AG20443 (cell line): ENCODE measurements around the gene GIPC3.
"Not testable (repeated sequence)": the region's sequence is repeated elsewhere in the genome, so short reads cannot be mapped to it uniquely, and the experiment has no call there.

ENCODE experiments used
- DNase-seq: peaks from one replicate; pipeline ENCODE4 v3.0.0; 2012; ENCODE audit warnings: low spot score, mixed read lengths

The GIPC3 gene

GRCh38 chr19:3576696-3577443 lies 8.4 kb upstream of the GIPC3 start:
- DNase-seq, result peak; percentile 75

- no peak for DNase-seq
Measured at GRCh38 chr19:3577723-3578344, 7.4 kb upstream of the GIPC3 start.

- DNase-seq, result no peak
Measured at GRCh38 chr19:3578390-3578789, 6.9 kb upstream of the GIPC3 start.

- DNase-seq, result peak; percentile 81
Measured at GRCh38 chr19:3580156-3580934, 4.9 kb upstream of the GIPC3 start.

GRCh38 chr19:3581792-3582191 lies 3.5 kb upstream of the GIPC3 start:
- not testable (repeated sequence) for DNase-seq

- DNase-seq, result not testable (repeated sequence)
Measured at GRCh38 chr19:3584036-3584802, 1.1 kb upstream of the GIPC3 start.

- DNase-seq, result no peak
Measured at GRCh38 chr19:3586127-3586626, 899 bp downstream of the GIPC3 start.

- no peak for DNase-seq
Measured at GRCh38 chr19:3586707-3587346, 1.5 kb downstream of the GIPC3 start.

- no peak for DNase-seq
Measured at GRCh38 chr19:3589439-3589838, 4.2 kb downstream of the GIPC3 start.

GRCh38 chr19:3589949-3590348 lies 4.7 kb downstream of the GIPC3 start:
- DNase-seq, result no peak

- DNase-seq, result no peak
Measured at GRCh38 chr19:3590991-3591659, 5.8 kb downstream of the GIPC3 start.

- no peak for DNase-seq
Measured at GRCh38 chr19:3591876-3592613, 6.8 kb downstream of the GIPC3 start.

- no peak for DNase-seq
Measured at GRCh38 chr19:3593156-3593555, 7.9 kb downstream of the GIPC3 start.

GRCh38 chr19:3595521-3596061 lies 10.3 kb downstream of the GIPC3 start:
- DNase-seq, result no peak

GRCh38 chr19:3599776-3600187 lies 14.5 kb downstream of the GIPC3 start:
- no peak for DNase-seq

GRCh38 chr19:3601021-3601420 lies 15.7 kb downstream of the GIPC3 start:
- DNase-seq, result no peak

- no peak for DNase-seq
Measured at GRCh38 chr19:3603121-3603811, 18.0 kb downstream of the GIPC3 start.

- DNase-seq, result no peak
Measured at GRCh38 chr19:3604227-3604986, 19.1 kb downstream of the GIPC3 start.

GRCh38 chr19:3604987-3605343 lies 19.7 kb downstream of the GIPC3 start:
- DNase-seq, result no peak
